ENCODE measurements around the gene CYSTM1.
"Not testable (repeated sequence)": the region's sequence is repeated elsewhere in the genome, so short reads cannot be mapped to it uniquely, and the experiment has no call there.

The CYSTM1 gene

GRCh38 chr5:140153905-140154304, 21.1 kb upstream of the CYSTM1 start:
- no peaks in the 10 kb centered on the region for H3K9me3 ChIP-seq (ENCODE audit: control insufficient read depth, insufficient read depth, low read length)
- peaks cover 11% of the 10 kb centered on the region for H3K4me1 ChIP-seq (ENCODE audit: control insufficient read depth, low read length)
- no peaks in the 10 kb centered on the region for H3K9me2 ChIP-seq (replicated peaks; ENCODE audit: control insufficient read depth, low read length)
- no peaks in the 10 kb centered on the region for H3K36me3 ChIP-seq (ENCODE audit: control insufficient read depth, low read length)
- no peak overlapping the region for H3K4me3 ChIP-seq (ENCODE audit: low read length)
- no peaks in the 10 kb centered on the region for H3K79me2 ChIP-seq (ENCODE audit: control insufficient read depth, low read length)
- no peaks in the 10 kb centered on the region for H3F3A ChIP-seq (ENCODE audit: control insufficient read depth, insufficient read depth)
- no peak overlapping the region for H3K4me2 ChIP-seq (ENCODE audit: low read length)
- H4K20me1 ChIP-seq (ENCODE audit: control insufficient read depth, insufficient read depth, low read depth, low read length): no peaks in the 10 kb centered on the region; the same call in 1 of the 2 replicates
- no peak overlapping the region for H3K27ac ChIP-seq (ENCODE audit: low read depth, low read length)
- TF ChIP-seq EZH2phosphoT487 (IDR thresholded peaks at IDR 0.05; ENCODE audit: borderline replicate concordance, low read length): no peak
- TF ChIP-seq, protein P1, sequence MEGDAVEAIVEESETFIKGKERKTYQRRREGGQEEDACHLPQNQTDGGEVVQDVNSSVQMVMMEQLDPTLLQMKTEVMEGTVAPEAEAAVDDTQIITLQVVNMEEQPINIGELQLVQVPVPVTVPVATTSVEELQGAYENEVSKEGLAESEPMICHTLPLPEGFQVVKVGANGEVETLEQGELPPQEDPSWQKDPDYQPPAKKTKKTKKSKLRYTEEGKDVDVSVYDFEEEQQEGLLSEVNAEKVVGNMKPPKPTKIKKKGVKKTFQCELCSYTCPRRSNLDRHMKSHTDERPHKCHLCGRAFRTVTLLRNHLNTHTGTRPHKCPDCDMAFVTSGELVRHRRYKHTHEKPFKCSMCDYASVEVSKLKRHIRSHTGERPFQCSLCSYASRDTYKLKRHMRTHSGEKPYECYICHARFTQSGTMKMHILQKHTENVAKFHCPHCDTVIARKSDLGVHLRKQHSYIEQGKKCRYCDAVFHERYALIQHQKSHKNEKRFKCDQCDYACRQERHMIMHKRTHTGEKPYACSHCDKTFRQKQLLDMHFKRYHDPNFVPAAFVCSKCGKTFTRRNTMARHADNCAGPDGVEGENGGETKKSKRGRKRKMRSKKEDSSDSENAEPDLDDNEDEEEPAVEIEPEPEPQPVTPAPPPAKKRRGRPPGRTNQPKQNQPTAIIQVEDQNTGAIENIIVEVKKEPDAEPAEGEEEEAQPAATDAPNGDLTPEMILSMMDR (IDR thresholded peaks at IDR 0.05; ENCODE audit: low read depth, low read length, poor library complexity, severe bottlenecking): no peak
- no peaks in the 10 kb centered on the region for H3K27me3 ChIP-seq (ENCODE audit: control insufficient read depth, low read length)

- H3K36me3 ChIP-seq (ENCODE audit: control insufficient read depth, low read length); H3K27me3 ChIP-seq (ENCODE audit: control insufficient read depth, low read length); H3K27ac ChIP-seq (ENCODE audit: low read depth, low read length); H3K9me2 ChIP-seq (replicated peaks; ENCODE audit: control insufficient read depth, low read length); H3F3A ChIP-seq (ENCODE audit: control insufficient read depth, insufficient read depth); H4K20me1 ChIP-seq (ENCODE audit: control insufficient read depth, insufficient read depth, low read depth, low read length); H3K4me3 ChIP-seq (ENCODE audit: low read length); H3K79me2 ChIP-seq (ENCODE audit: control insufficient read depth, low read length); H3K9me3 ChIP-seq (ENCODE audit: control insufficient read depth, insufficient read depth, low read length); H3K4me2 ChIP-seq (ENCODE audit: low read length): not testable (repeated sequence)
- peaks cover 11% of the 10 kb centered on the region for H3K4me1 ChIP-seq (ENCODE audit: control insufficient read depth, low read length)
Measured at GRCh38 chr5:140154710-140155381, 20.1 kb upstream of the CYSTM1 start.

DNA sequence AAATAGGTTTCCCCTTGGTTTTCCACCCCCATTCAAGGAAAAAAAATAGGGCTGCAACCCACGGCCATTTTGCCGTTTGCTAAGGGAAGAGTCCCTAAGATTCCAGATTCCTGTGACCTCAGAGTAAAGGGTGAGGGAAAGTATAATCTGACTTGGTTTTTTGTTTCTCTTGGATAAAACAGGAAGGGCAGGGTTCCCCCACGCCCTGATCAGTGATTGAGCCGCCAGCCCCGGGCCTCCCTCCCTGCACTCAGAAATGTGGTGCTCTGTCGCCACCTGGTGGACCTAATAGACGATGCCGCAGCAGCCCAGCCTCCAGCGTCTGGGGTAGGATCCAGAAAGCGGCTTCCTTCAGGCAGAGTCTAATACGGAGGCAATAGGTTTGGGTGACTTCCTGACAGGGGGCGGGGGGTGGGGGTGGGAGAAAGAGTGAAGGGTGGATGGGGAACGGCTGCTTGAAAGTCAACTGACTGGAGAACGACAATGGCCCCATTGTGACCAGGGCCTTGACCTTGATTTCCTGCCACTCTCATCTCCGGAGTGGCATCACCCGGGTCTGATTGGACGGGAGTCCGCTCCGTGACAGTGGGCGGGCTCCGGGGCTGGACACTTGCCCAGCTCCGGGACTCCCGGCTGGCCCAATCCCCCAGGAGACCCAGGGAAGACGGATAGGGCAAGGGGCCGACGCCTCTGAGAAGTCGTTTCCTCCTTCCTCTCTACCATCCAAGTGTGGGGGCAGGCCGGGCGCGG, 17.8 kb upstream of the CYSTM1 start:
- Histone ChIP-seq H3K36me3 (ENCODE audit: control insufficient read depth, low read length) (no peaks in the 10 kb centered on the region), H3K9me3 (ENCODE audit: control insufficient read depth, insufficient read depth, low read length) (no peaks in the 10 kb centered on the region), H3K4me1 (ENCODE audit: control insufficient read depth, low read length) (peaks cover 11% of the 10 kb centered on the region), H3K27ac (ENCODE audit: low read depth, low read length) (no peak overlapping the region), H3K9me2 (replicated peaks; ENCODE audit: control insufficient read depth, low read length) (no peaks in the 10 kb centered on the region), H3F3A (ENCODE audit: control insufficient read depth, insufficient read depth) (no peaks in the 10 kb centered on the region), H4K20me1 (ENCODE audit: control insufficient read depth, insufficient read depth, low read depth, low read length) (no peaks in the 10 kb centered on the region), H3K4me3 (ENCODE audit: low read length) (no peak overlapping the region), H3K79me2 (ENCODE audit: control insufficient read depth, low read length) (no peaks in the 10 kb centered on the region), H3K27me3 (ENCODE audit: control insufficient read depth, low read length) (0 out of 2 replicates have a peak, but pooled peaks cover 2% of the 10 kb centered on the region), H3K4me2 (ENCODE audit: low read length) (peak overlapping the region; percentile 37)
- TF ChIP-seq EZH2phosphoT487 (IDR thresholded peaks at IDR 0.05; ENCODE audit: borderline replicate concordance, low read length): no peak
- TF ChIP-seq, protein P1 (IDR thresholded peaks at IDR 0.05; ENCODE audit: low read depth, low read length, poor library complexity, severe bottlenecking): peak; percentile 86

Data from DOHH2 (cell line).